Parathyroid adenoma (tissue), 2 donors: ENCODE results near the gene VDAC1.

Source experiments
- H2AFZ ChIP-seq: fragments of 300-600 bp; sonication (generic); one replicate; pipeline ENCODE4 v1.7.0; 2017; ENCODE audit warnings: antibody characterized with exemption, mild to moderate bottlenecking
- H3K27ac ChIP-seq: fragments of 300-600 bp; sonication (generic); one replicate; pipeline ENCODE4 v1.7.0; 2017
- H3K27me3 ChIP-seq: fragments of 300-600 bp; sonication (generic); one replicate; pipeline ENCODE4 v1.7.0; 2017; ENCODE audit warnings: low read length; ENCODE audit not compliant: control insufficient read depth, insufficient read depth
- H3K36me3 ChIP-seq: fragments of 300-600 bp; sonication (generic); one replicate; pipeline ENCODE4 v1.7.0; 2017; ENCODE audit warnings: low read length; ENCODE audit not compliant: control insufficient read depth, insufficient read depth
- H3K4me1 ChIP-seq: fragments of 300-600 bp; sonication (generic); one replicate; pipeline ENCODE4 v1.7.0; 2017; ENCODE audit warnings: control low read depth
- H3K4me2 ChIP-seq: fragments of 300-600 bp; sonication (generic); one replicate; pipeline ENCODE4 v1.7.0; 2017; ENCODE audit warnings: low read length
- H3K4me3 ChIP-seq: fragments of 300-600 bp; sonication (generic); one replicate; pipeline ENCODE4 v1.7.0; 2017; ENCODE audit warnings: low read depth, low read length
- H3K79me2 ChIP-seq: fragments of 300-600 bp; sonication (generic); one replicate; pipeline ENCODE4 v1.7.0; 2017; ENCODE audit warnings: control low read depth
- H3K9ac ChIP-seq: fragments of 300-600 bp; sonication (generic); one replicate; pipeline ENCODE4 v1.7.0; 2017; ENCODE audit warnings: mild to moderate bottlenecking
- H3K9me3 ChIP-seq: fragments of 300-600 bp; sonication (generic); one replicate; pipeline ENCODE4 v1.7.0; 2017; ENCODE audit warnings: low read length; ENCODE audit not compliant: control insufficient read depth
- TF ChIP-seq, protein P1 (sequence below): fragments of 300-600 bp; sonication (generic); IDR thresholded peaks from one replicate; pipeline ENCODE4 v1.7.0; 2017; ENCODE audit warnings: antibody characterized with exemption, mild to moderate bottlenecking
- donor health status: primary hyperparathyroidism.

The VDAC1 gene

DNA sequence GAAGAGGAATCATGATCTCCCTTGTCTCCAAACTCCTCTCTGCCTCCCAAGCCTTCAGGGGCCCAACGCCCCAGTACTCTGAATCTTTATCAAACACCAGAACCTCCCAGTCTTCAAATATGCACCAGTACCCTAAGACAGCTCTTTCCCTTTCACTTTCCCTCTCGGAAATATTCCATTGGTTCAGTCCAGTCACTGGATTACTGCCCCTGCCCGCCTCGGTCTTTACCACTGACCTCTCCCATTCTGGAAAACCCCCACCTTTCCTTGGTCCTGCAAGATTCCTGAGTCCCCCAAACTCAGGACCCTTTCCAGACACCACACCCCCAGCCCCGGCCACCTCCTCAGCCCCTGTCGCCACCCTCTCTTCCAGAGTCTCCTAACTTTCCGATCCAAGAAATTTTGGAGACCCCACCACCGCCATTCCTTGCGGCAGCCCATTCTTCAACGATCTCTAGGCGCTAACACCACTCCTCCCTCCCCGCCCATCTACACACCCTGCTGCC lies 37.0 kb downstream of the VDAC1 start:
- no peaks in the 10 kb centered on the region for H3K9me3 ChIP-seq
- TF ChIP-seq, protein P1, sequence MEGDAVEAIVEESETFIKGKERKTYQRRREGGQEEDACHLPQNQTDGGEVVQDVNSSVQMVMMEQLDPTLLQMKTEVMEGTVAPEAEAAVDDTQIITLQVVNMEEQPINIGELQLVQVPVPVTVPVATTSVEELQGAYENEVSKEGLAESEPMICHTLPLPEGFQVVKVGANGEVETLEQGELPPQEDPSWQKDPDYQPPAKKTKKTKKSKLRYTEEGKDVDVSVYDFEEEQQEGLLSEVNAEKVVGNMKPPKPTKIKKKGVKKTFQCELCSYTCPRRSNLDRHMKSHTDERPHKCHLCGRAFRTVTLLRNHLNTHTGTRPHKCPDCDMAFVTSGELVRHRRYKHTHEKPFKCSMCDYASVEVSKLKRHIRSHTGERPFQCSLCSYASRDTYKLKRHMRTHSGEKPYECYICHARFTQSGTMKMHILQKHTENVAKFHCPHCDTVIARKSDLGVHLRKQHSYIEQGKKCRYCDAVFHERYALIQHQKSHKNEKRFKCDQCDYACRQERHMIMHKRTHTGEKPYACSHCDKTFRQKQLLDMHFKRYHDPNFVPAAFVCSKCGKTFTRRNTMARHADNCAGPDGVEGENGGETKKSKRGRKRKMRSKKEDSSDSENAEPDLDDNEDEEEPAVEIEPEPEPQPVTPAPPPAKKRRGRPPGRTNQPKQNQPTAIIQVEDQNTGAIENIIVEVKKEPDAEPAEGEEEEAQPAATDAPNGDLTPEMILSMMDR = no peak
- H3K4me3 ChIP-seq = peak overlapping the region; percentile 96
- H3K9ac ChIP-seq = peak overlapping the region; percentile 62
- H2AFZ ChIP-seq = peak overlapping the region; percentile 92
- peak overlapping the region; percentile 86 for H3K27ac ChIP-seq
- peak overlapping the region; percentile 90 for H3K4me2 ChIP-seq
- H3K36me3 ChIP-seq = no peaks in the 10 kb centered on the region
- H3K79me2 ChIP-seq = peaks cover 2% of the 10 kb centered on the region
- H3K4me1 ChIP-seq = peaks cover 3% of the 10 kb centered on the region
- no peaks in the 10 kb centered on the region for H3K27me3 ChIP-seq

DNA sequence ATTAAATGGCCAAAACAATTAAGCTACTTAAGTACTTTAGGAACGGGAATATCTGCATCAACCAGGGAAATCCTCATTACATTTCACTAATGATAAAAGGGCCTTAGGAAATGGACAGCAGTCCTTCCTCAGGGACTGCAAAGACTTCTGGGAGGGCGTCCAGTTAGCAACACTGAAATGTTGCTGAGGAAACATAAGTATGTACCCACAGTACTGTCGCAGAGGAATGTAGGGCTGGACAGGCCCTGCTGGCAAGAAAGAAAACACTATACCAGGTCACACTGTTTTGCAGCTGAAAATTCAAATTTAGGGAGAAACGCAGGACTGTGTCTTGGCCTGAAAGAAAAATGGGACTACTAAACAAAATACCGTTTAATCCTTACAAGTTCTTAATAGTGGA lies 37.7 kb downstream of the VDAC1 start:
- H3K9ac ChIP-seq = no peak overlapping the region
- no peaks in the 10 kb centered on the region for H3K9me3 ChIP-seq
- TF ChIP-seq, protein P1 = no peak
- no peaks in the 10 kb centered on the region for H3K36me3 ChIP-seq
- peaks cover 2% of the 10 kb centered on the region for H3K79me2 ChIP-seq
- H3K27me3 ChIP-seq = no peaks in the 10 kb centered on the region
- no peak overlapping the region for H2AFZ ChIP-seq
- peak overlapping the region; percentile 96 for H3K4me3 ChIP-seq
- H3K27ac ChIP-seq = peak overlapping the region; percentile 86
- peaks cover 8% of the 10 kb centered on the region for H3K4me1 ChIP-seq
- H3K4me2 ChIP-seq = peak overlapping the region; percentile 90

DNA sequence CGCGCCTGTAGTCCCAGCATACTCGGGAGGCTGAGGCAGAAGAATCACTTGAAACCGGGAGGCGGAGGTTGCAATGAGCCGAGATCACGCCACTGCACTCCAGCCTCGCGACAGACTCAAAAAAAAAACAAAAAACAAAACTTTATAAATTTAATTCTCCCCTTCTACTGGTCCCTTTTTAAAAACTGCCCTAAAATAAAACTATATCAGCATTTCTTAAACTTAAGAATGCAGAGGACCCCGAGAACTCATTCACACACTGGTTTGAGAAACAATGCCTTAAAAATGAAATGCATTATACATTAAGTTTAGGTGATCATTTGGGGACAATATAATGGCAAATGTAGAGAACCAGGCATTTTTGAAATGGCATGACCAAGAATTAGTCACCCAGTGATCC lies 38.7 kb downstream of the VDAC1 start:
- no peak overlapping the region for H3K27ac ChIP-seq
- H3K27me3 ChIP-seq = no peaks in the 10 kb centered on the region

DNA sequence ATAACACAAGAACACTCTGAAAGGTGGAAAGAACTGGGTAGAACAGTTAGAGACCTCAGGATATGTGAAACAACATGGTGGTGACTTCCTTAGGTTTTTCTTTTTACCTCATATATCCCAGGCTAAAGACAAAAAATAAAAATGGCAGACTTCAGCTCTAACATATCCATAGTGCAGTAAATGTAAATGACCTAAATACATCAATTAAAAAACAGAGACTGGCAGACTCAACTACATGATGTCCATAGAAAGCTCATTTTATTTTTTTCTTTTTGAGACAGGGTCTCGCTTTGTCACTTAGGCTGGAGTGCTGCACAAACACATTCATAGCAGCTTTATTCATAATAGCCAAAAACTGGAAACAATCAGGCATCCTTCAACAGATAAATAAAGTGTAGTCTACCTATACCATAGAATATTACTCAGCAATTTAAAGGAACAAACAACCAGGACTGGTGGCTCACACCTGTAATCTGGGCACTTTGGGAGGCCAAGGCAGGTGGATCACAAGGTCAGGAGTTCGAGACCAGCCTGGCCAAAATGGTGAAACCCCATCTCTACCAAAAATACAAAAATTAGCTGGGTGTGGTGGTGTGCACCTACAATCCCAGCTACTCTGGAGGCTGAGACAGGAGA lies 41.2 kb downstream of the VDAC1 start:
- no peak overlapping the region for H3K27ac ChIP-seq
- H3K4me3 ChIP-seq = no peak overlapping the region
- TF ChIP-seq, protein P1 = no peak
- H3K27me3 ChIP-seq = no peaks in the 10 kb centered on the region
- H3K4me1 ChIP-seq = peaks cover 8% of the 10 kb centered on the region
- H3K36me3 ChIP-seq = no peaks in the 10 kb centered on the region
- H2AFZ ChIP-seq = no peak overlapping the region
- no peak overlapping the region for H3K4me2 ChIP-seq
- H3K9ac ChIP-seq = no peak overlapping the region
- peaks cover 2% of the 10 kb centered on the region for H3K79me2 ChIP-seq
- H3K9me3 ChIP-seq = no peaks in the 10 kb centered on the region

More for the DNA sequence above, 38.7 kb downstream of the VDAC1 start:
- H3K4me1 ChIP-seq = peaks cover 8% of the 10 kb centered on the region
- H3K36me3 ChIP-seq = no peaks in the 10 kb centered on the region
- no peak overlapping the region for H3K4me2 ChIP-seq
- TF ChIP-seq, protein P1 = no peak
- H3K9me3 ChIP-seq = no peaks in the 10 kb centered on the region
- H3K79me2 ChIP-seq = peaks cover 2% of the 10 kb centered on the region
- no peak overlapping the region for H2AFZ ChIP-seq
- H3K4me3 ChIP-seq = no peak overlapping the region
- no peak overlapping the region for H3K9ac ChIP-seq
